CD4-positive, alpha-beta T cell (primary cell): Measurements from ENCODE around the gene SV2C. TPM values are rescaled to one million over a fixed set of nuclear protein-coding genes. Genes with fewer than 3 reads are reported as not detected.

ENCODE experiments used
- ATAC-seq: fragments of 200-7000 bp; cut with Tn5 transposase; one replicate; pipeline ENCODE4 v1.10.0; 2022; ENCODE audit warnings: mild to moderate bottlenecking; ENCODE audit not compliant: poor library complexity
- CTCF ChIA-PET: fragments of 350-600 bp; sonication (Branson Sonifier 250); formaldehyde crosslinking; loops from one replicate; lab custom pipeline; 2021; ENCODE audit warnings: antibody characterized with exemption, inconsistent platforms; lab: Charles Lee
- POLR2A ChIA-PET: fragments of 350-600 bp; sonication (Branson Sonifier 250); formaldehyde crosslinking; loops from one replicate; lab custom pipeline; 2021; ENCODE audit warnings: antibody characterized with exemption, inconsistent platforms; lab: Charles Lee
- DNase-seq, 14 experiments: peaks; one replicate each; pipeline ENCODE4 v3.0.0-alpha.2; 2013 to 2020; ENCODE audit warnings: mixed read lengths in 2 of 14
- H3K27ac ChIP-seq, 2 donors: one replicate each; pipeline versions ENCODE4 v1.5.1 to v1.7.0; 2013; ENCODE audit warnings: low read length in 2 of 2, low read depth in 1 of 2, mild to moderate bottlenecking in 1 of 2
- H3K27me3 ChIP-seq, 2 experiments: 1 replicate in 1 of 2; 2 replicates in 1 of 2; pipeline versions ENCODE4 v1.6.1 to v1.7.0; 2013; ENCODE audit warnings: low read length in 2 of 2, control low read depth in 1 of 2, mild to moderate bottlenecking in 1 of 2, moderate library complexity in 1 of 2; ENCODE audit not compliant: insufficient read depth in 2 of 2, control insufficient read depth in 1 of 2
- H3K36me3 ChIP-seq: one replicate; pipeline ENCODE4 v1.6.1; 2013; ENCODE audit warnings: low read length, control low read depth; ENCODE audit not compliant: insufficient read depth
- H3K4me1 ChIP-seq: one replicate; pipeline ENCODE4 v1.6.1; 2013; ENCODE audit warnings: low read length, control low read depth; ENCODE audit not compliant: insufficient read depth
- H3K4me3 ChIP-seq: one replicate; pipeline ENCODE4 v1.5.1; 2013; ENCODE audit warnings: mild to moderate bottlenecking, low read length, moderate library complexity
- H3K9me3 ChIP-seq, 2 experiments: 1 replicate in 1 of 2; 2 replicates in 1 of 2; pipeline versions ENCODE4 v1.6.1 to v1.7.0; 2013; ENCODE audit warnings: low read length in 2 of 2, mild to moderate bottlenecking in 2 of 2, control low read depth in 1 of 2, moderate library complexity in 1 of 2; ENCODE audit not compliant: control insufficient read depth in 1 of 2, insufficient read depth in 1 of 2
- H3K27ac Mint-ChIP-seq: one replicate; pipeline ENCODE4 v1.8.0; 2020; ENCODE audit warnings: mixed read lengths
- H3K27me3 Mint-ChIP-seq: one replicate; pipeline ENCODE4 v1.8.0; 2021; ENCODE audit warnings: mixed read lengths
- H3K36me3 Mint-ChIP-seq: one replicate; pipeline ENCODE4 v1.8.0; 2021; ENCODE audit warnings: low read depth, mixed read lengths
- H3K4me1 Mint-ChIP-seq: one replicate; pipeline ENCODE4 v1.8.0; 2021; ENCODE audit warnings: low read depth, mixed read lengths
- H3K4me3 Mint-ChIP-seq: one replicate; pipeline ENCODE4 v1.8.0; 2020; ENCODE audit warnings: mild to moderate bottlenecking, mixed read lengths
- H3K9me3 Mint-ChIP-seq: one replicate; pipeline ENCODE4 v1.8.0; 2020; ENCODE audit warnings: mixed read lengths
- CTCF ChIP-seq: fragments of 200-600 bp; IDR thresholded peaks from one replicate; pipeline ENCODE4 v1.8.0; 2022; ENCODE audit warnings: antibody characterized with exemption, mild to moderate bottlenecking
- intact Hi-C, 2 experiments: fragments of 100-400 bp; cut with DNase I in 1 of 2; cut with micrococcal nuclease in 1 of 2; formaldehyde crosslinking; loops; one replicate each; pipeline versions ENCODE4 v1.15.1 to v1.9.0; 2023 to 2025; cut with DNase I, micrococcal nuclease
- total RNA-seq, 174 experiments: library from RNA in 2 of 174; stranded (reverse) in 2 of 174; gene quantifications; one replicate each; pipeline ENCODE4 v1.2.3 and lab custom pipeline; 2021 to 2026

Gene SV2C
- total RNA-seq, 2 experiments from 2014 or later = 0.03 to 0.08 TPM

DNA sequence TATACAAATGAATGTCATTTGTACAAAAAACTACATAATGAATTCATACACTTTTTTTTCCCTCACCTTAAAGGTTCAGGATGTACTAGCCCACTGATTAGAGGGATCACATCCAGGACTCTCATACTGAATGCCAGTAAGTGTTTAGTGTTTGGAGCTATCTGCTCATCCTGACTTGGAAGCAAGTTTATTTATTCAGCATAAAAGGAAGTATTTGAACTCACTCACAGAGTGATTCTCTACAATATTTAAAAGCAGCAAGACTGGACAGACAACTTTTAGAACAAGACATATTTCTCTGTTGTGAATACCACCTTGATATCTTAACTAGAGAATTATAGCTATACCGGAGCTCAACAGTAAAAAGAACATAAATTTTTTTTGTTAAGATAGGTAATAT, 305.1 kb downstream of the SV2C start:
- DNase-seq = no peak
- Histone ChIP-seq H3K27me3 (no peaks in the 10 kb centered on the region), H3K4me3 (no peak overlapping the region), H3K4me1 (peaks cover 45% of the 10 kb centered on the region), H3K27ac (no peak overlapping the region), H3K36me3 (no peaks in the 10 kb centered on the region), H3K9me3 (no peaks in the 10 kb centered on the region)
- Mint-ChIP-seq H3K9me3 (no peaks in the 10 kb centered on the region), H3K36me3 (no peaks in the 10 kb centered on the region), H3K4me1 (peaks cover 68% of the 10 kb centered on the region), H3K27ac (no peak overlapping the region), H3K27me3 (no peaks in the 10 kb centered on the region), H3K4me3 (no peak overlapping the region)
- POLR2A ChIA-PET = interaction anchor here (1.2 to 7.2 kb wide), 2 partner anchors 15 to 50 kb away, joined by 3 to 40 read pairs; partner anchors contain the start of gene IQGAP2
- intact Hi-C loops = no loop called here
- ATAC-seq = no peak
- TF ChIP-seq CTCF = no peak
- CTCF ChIA-PET = interaction anchor here (0.9 kb wide), 1 partner anchor 221 kb away, joined by 3 read pairs; no protein-coding TSS in a partner anchor

DNA sequence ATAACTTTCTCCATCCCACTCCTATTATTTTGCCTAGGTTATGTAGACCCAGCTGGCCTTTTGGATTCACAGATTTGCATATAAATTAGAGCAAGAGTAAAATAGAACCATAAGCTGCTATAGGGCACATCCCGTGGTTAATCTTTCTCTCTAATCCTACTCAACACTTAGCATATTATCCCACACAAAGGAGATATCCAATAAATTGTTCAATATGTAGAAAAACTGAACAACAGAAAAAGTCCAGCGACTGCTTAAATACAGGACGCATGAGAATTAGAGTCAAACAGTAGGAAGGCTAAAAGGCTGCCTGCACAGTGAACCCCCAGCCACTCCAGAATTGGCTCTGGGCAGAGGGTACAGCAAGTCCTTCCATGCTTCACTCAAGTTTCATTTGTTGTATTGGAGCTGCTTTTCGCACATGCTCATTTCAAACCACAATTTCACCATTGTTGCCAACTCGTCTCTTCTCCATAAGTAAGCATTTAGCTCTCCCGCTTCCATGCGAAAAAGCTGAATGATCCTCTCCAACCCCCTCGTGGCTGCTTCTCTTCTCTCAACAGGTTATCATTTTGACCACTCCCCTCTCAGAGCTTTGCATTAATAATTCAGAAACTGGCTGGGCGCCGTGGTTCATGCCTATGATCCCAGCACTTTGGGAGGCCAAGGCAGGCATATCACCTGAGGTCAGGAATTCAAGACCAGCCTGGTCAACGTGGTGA, 305.8 kb downstream of the SV2C start:
- intact Hi-C loops = no loop called here
- H3K27me3 ChIP-seq = no peaks in the 10 kb centered on the region
- TF ChIP-seq CTCF = no peak
- no peaks in the 10 kb centered on the region for H3K9me3 Mint-ChIP-seq
- DNase-seq (no peak), ATAC-seq (no peak)
- no peaks in the 10 kb centered on the region for H3K27me3 Mint-ChIP-seq
- ChIA-PET CTCF (no interaction called here), POLR2A (interaction anchor here (0.6 to 7.2 kb wide), 5 partner anchors 10 to 214 kb away, joined by 3 to 40 read pairs (median 3); partner anchors contain the start of gene IQGAP2)
- H3K36me3 Mint-ChIP-seq = no peaks in the 10 kb centered on the region
- no peak overlapping the region for H3K4me3 ChIP-seq
- H3K27ac ChIP-seq = no peak overlapping the region
- H3K4me3 Mint-ChIP-seq = no peak overlapping the region
- H3K27ac Mint-ChIP-seq = no peak overlapping the region
- no peaks in the 10 kb centered on the region for H3K36me3 ChIP-seq
- H3K9me3 ChIP-seq = no peaks in the 10 kb centered on the region
- peaks cover 47% of the 10 kb centered on the region for H3K4me1 ChIP-seq
- H3K4me1 Mint-ChIP-seq = peaks cover 68% of the 10 kb centered on the region

DNA sequence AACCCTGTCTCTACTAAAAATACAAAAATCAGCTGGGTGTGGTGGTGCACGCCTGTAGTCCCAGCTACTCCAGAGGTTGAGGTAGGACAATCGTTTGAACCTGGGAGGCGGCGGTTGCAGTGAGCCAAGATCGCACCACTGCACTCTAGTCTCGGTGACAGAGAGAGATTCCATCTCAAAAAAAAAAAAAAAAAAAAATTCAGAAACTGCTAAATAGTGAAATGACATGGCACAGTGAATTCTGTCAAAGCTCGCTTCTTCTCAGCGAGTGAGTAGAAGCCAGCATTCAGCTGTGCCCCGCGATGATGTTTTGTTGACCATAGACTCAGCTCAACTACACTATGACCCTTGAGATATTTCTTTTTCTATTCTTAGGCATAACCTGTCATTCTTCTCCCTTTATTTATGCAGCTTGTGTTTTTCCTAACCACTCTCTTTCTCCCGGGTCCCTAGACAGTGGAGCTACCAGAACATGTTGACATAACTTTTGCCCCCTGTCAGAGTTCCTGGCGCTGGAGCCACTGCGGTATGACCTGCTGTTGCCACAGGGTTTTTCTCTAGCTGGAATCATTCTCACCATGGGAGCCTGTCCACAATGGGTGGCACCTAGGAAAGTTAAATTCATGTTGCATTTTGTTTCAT, 306.5 kb downstream of the SV2C start:
- Histone ChIP-seq H3K4me1 (peaks cover 47% of the 10 kb centered on the region), H3K27me3 (no peaks in the 10 kb centered on the region), H3K9me3 (no peaks in the 10 kb centered on the region), H3K36me3 (no peaks in the 10 kb centered on the region), H3K4me3 (no peak overlapping the region), H3K27ac (no peak overlapping the region)
- no peak for TF ChIP-seq CTCF
- no peaks in the 10 kb centered on the region for H3K36me3 Mint-ChIP-seq
- no peak overlapping the region for H3K4me3 Mint-ChIP-seq
- ATAC-seq = no peak
- H3K4me1 Mint-ChIP-seq = peaks cover 68% of the 10 kb centered on the region
- no peak for DNase-seq
- peak overlapping the region; percentile 43 for H3K27ac Mint-ChIP-seq
- no peaks in the 10 kb centered on the region for H3K27me3 Mint-ChIP-seq
- POLR2A ChIA-PET = interaction anchor here (1.2 to 7.2 kb wide), 4 partner anchors 10 to 155 kb away, joined by 3 to 40 read pairs (median 4); partner anchors contain the start of gene IQGAP2
- intact Hi-C loops = loop anchor here in 1 of 2 experiments (10.0 kb wide), 1 partner anchor 1325 kb away; no protein-coding TSS in a partner anchor
- CTCF ChIA-PET = no interaction called here
- no peaks in the 10 kb centered on the region for H3K9me3 Mint-ChIP-seq
